CD4-positive, alpha-beta T cell treated with Interleukin-17A for 4 hours (primary cell): Measurements from ENCODE around the gene KCNA4.
"Not testable (repeated sequence)": the region's sequence is repeated elsewhere in the genome, so short reads cannot be mapped to it uniquely, and the experiment has no call there.

Experiments used
- DNase-seq: peaks from one replicate; pipeline ENCODE4 v3.0.0-alpha.2; 2020; ENCODE audit warnings: mixed read lengths

The KCNA4 gene

GRCh38 chr11:29996016-29996415 lies 20.8 kb downstream of the KCNA4 start:
- no peak for DNase-seq

GRCh38 chr11:29989174-29989970 lies 27.5 kb downstream of the KCNA4 start:
- no peak for DNase-seq

- no peak for DNase-seq
These were observed 31.6 kb downstream of the KCNA4 start for GRCh38 chr11:29985248-29985647.

GRCh38 chr11:29984544-29984943 lies 32.3 kb downstream of the KCNA4 start:
- DNase-seq: no peak

GRCh38 chr11:29978549-29978948 lies 38.3 kb downstream of the KCNA4 start:
- DNase-seq: no peak

- DNase-seq: not testable (repeated sequence)
These were observed 41.2 kb downstream of the KCNA4 start for GRCh38 chr11:29975580-29975979.

- DNase-seq: no peak
These were observed 53.0 kb downstream of the KCNA4 start for GRCh38 chr11:29963796-29964195.

GRCh38 chr11:29963036-29963435 lies 53.8 kb downstream of the KCNA4 start:
- no peak for DNase-seq

GRCh38 chr11:29962243-29962642 lies 54.6 kb downstream of the KCNA4 start:
- no peak for DNase-seq
